AG04449 (cell line): ENCODE results near the gene ZNF785.

Experiments used
- CTCF ChIA-PET: fragments of 350-600 bp; formaldehyde crosslinking; extraction: SDS; loops from one replicate; lab custom pipeline; 2021; ENCODE audit warnings: antibody characterized with exemption; lab: Yijun Ruan, JAX
- POLR2A ChIA-PET: fragments of 400-600, 350-600 bp; formaldehyde crosslinking; extraction: SDS; loops from one replicate; lab custom pipeline; 2020; ENCODE audit warnings: antibody characterized with exemption, inconsistent platforms; lab: Yijun Ruan, JAX
- DNase-seq: peaks from one replicate; pipeline ENCODE4 v3.0.0-alpha.2; 2010; ENCODE audit warnings: low read depth, low spot score
- H3K4me3 ChIP-seq: 2 replicates; pipeline ENCODE4 v1.5.1; 2011; ENCODE audit warnings: low read depth, mild to moderate bottlenecking, control low read depth, low read length
- CTCF ChIP-seq: IDR thresholded peaks from one replicate; pipeline ENCODE4 v1.5.1; 2011; ENCODE audit warnings: mild to moderate bottlenecking, moderate library complexity, low read length, control low read depth, inconsistent platforms; ENCODE audit not compliant: insufficient read depth; ENCODE audit errors: missing control alignments

Gene ZNF785

GRCh38 chr16:30552956-30553355 lies 32.5 kb downstream of the ZNF785 start:
- CTCF ChIA-PET = interaction anchor here (2.0 kb wide), 1 partner anchor 17 kb away, joined by 7 read pairs; no protein-coding TSS in a partner anchor
- TF ChIP-seq CTCF = no peak
- POLR2A ChIA-PET = interaction anchor here (0.7 kb wide), 1 partner anchor 12 kb away, joined by 3 read pairs; no protein-coding TSS in a partner anchor
- no peak for DNase-seq
- no peak overlapping the region for H3K4me3 ChIP-seq

GRCh38 chr16:30551781-30552180 lies 33.7 kb downstream of the ZNF785 start:
- no peak for DNase-seq

GRCh38 chr16:30548416-30549253 lies 36.9 kb downstream of the ZNF785 start:
- H3K4me3 ChIP-seq = no peak overlapping the region
- no peak for DNase-seq
- no peak for TF ChIP-seq CTCF
- ChIA-PET POLR2A (no interaction called here), CTCF (interaction anchor here (1.1 to 2.3 kb wide), 3 partner anchors 8 to 82 kb away, joined by 3 to 17 read pairs (median 3); no protein-coding TSS in a partner anchor)

More at GRCh38 chr16:30551781-30552180, 33.7 kb downstream of the ZNF785 start:
- POLR2A ChIA-PET = no interaction called here
- no peak overlapping the region for H3K4me3 ChIP-seq
- no peak for TF ChIP-seq CTCF
- CTCF ChIA-PET = interaction anchor here (1.1 to 2.0 kb wide), 2 partner anchors 16 to 102 kb away, joined by 4 to 7 read pairs; no protein-coding TSS in a partner anchor

- no peak for TF ChIP-seq CTCF
- ChIA-PET POLR2A (no interaction called here), CTCF (interaction anchor here (1.6 to 1.7 kb wide), 2 partner anchors 9 to 11 kb away, joined by 4 to 6 read pairs; partner anchors contain the start of gene ZNF747)
- no peak for DNase-seq
- H3K4me3 ChIP-seq = no peak overlapping the region
These were observed 39.4 kb downstream of the ZNF785 start for GRCh38 chr16:30546115-30546514.

- TF ChIP-seq CTCF = no peak
- H3K4me3 ChIP-seq = no peak overlapping the region
- no peak for DNase-seq
- CTCF ChIA-PET = interaction anchor here (1.8 kb wide), 1 partner anchor 7 kb away, joined by 8 read pairs; no protein-coding TSS in a partner anchor
- POLR2A ChIA-PET = no interaction called here
These were observed 42.4 kb downstream of the ZNF785 start for GRCh38 chr16:30543067-30543466.
